Mesothelial cell of epicardium (in vitro differentiated cells): ENCODE measurements around the gene MAN1B1. TPM values are rescaled to one million over a fixed set of nuclear protein-coding genes. Genes with fewer than 3 reads are reported as not detected.

Experiments used
- DNase-seq, 2 experiments: peaks; one replicate each; pipeline ENCODE4 v3.0.0; 2021; ENCODE audit warnings: low spot score in 2 of 2; ENCODE audit not compliant: unreplicated experiment in 2 of 2
- H3K27ac Mint-ChIP-seq: 2 replicates; pipeline ENCODE4 v1.8.0; 2021; ENCODE audit warnings: mixed read lengths
- H3K27me3 Mint-ChIP-seq: 2 replicates; pipeline ENCODE4 v1.8.0; 2021; ENCODE audit warnings: low read depth, mixed read lengths
- H3K36me3 Mint-ChIP-seq: 2 replicates; pipeline ENCODE4 v1.8.0; 2021; ENCODE audit warnings: mixed read lengths
- H3K4me1 Mint-ChIP-seq: 2 replicates; pipeline ENCODE4 v1.8.0; 2021; ENCODE audit warnings: mixed read lengths
- H3K4me3 Mint-ChIP-seq: 2 replicates; pipeline ENCODE4 v1.8.0; 2021; ENCODE audit warnings: mild to moderate bottlenecking, moderate library complexity, mixed read lengths
- H3K9me3 Mint-ChIP-seq: 2 replicates; pipeline ENCODE4 v1.8.0; 2021; ENCODE audit warnings: mixed read lengths
- CTCF ChIP-seq: fragments of 200-600 bp; sonication (generic); IDR thresholded peaks from one replicate; pipeline ENCODE4 v1.5.0; 2021; ENCODE audit warnings: antibody characterized with exemption; ENCODE audit not compliant: unreplicated experiment
- total RNA-seq: library from RNA; stranded (reverse); gene quantifications from 3 replicates; pipeline ENCODE4 v1.2.1, GENCODE V29; 2021

The MAN1B1 gene
- total RNA-seq, 1 donor from 2014 or later, result 65.1 TPM

- Mint-ChIP-seq H3K36me3 (no peaks in the 10 kb centered on the region), H3K4me1 (peaks cover 13% of the 10 kb centered on the region), H3K27me3 (peaks cover 34% of the 10 kb centered on the region), H3K9me3 (no peaks in the 10 kb centered on the region), H3K27ac (no peak overlapping the region), H3K4me3 (peak overlapping the region; percentile 63)
- TF ChIP-seq CTCF, result no peak
- DNase-seq, result no peak
Measured at GRCh38 chr9:137071282-137071681, 15.5 kb upstream of the MAN1B1 start.

GRCh38 chr9:137073992-137074399 is 12.8 kb upstream of the MAN1B1 start:
- Mint-ChIP-seq H3K4me1 (peaks cover 14% of the 10 kb centered on the region), H3K9me3 (no peaks in the 10 kb centered on the region), H3K36me3 (no peaks in the 10 kb centered on the region), H3K27me3 (peaks cover 48% of the 10 kb centered on the region), H3K27ac (no peak overlapping the region), H3K4me3 (no peak overlapping the region)
- TF ChIP-seq CTCF, result no peak
- DNase-seq, result no peak

- TF ChIP-seq CTCF, result no peak
- no peak for DNase-seq
- Mint-ChIP-seq H3K27ac (no peak overlapping the region), H3K4me1 (peaks cover 14% of the 10 kb centered on the region), H3K9me3 (no peaks in the 10 kb centered on the region), H3K36me3 (no peaks in the 10 kb centered on the region), H3K27me3 (peaks cover 53% of the 10 kb centered on the region), H3K4me3 (no peak overlapping the region)
Measured at GRCh38 chr9:137074657-137075274, 12.0 kb upstream of the MAN1B1 start.

GRCh38 chr9:137075275-137075775 is 11.5 kb upstream of the MAN1B1 start:
- peaks cover 58% of the 10 kb centered on the region for H3K27me3 Mint-ChIP-seq
- H3K4me1 Mint-ChIP-seq, result peaks cover 14% of the 10 kb centered on the region
- H3K4me3 Mint-ChIP-seq, result no peak overlapping the region
- no peak for DNase-seq
- no peak for TF ChIP-seq CTCF
- no peaks in the 10 kb centered on the region for H3K36me3 Mint-ChIP-seq
- H3K27ac Mint-ChIP-seq, result no peak overlapping the region
- H3K9me3 Mint-ChIP-seq, result no peaks in the 10 kb centered on the region

GRCh38 chr9:137076636-137077009 is 10.2 kb upstream of the MAN1B1 start:
- DNase-seq, result no peak

More at GRCh38 chr9:137076636-137077009, 10.2 kb upstream of the MAN1B1 start:
- H3K4me3 Mint-ChIP-seq, result peak overlapping the region; percentile 53
- H3K4me1 Mint-ChIP-seq, result peaks cover 4% of the 10 kb centered on the region
- TF ChIP-seq CTCF, result no peak
- peaks cover 64% of the 10 kb centered on the region for H3K27me3 Mint-ChIP-seq
- H3K36me3 Mint-ChIP-seq, result no peaks in the 10 kb centered on the region
- no peaks in the 10 kb centered on the region for H3K9me3 Mint-ChIP-seq
- no peak overlapping the region for H3K27ac Mint-ChIP-seq
